Measurements from ENCODE around the gene OR2H2.

DNA sequence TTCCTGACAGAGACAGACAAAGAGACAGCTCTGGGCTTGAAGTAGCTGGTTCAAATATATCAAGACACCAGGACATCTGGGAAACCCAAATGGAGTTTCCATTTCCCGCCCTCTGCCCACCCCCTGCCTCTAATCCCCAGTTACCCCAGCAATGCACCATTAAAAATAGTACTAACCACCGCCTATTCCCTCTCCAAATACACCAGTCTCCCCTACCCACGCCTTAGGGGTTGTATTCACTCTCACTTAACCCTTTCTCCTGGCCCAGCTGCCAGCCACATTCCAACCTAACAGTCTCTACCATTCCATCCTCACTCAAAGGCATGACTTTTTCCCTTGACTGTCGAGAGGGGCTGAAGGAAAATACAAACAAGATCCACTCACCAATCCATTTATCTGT lies 25.6 kb downstream of the OR2H2 start:
- TF ChIP-seq, protein P1, sequence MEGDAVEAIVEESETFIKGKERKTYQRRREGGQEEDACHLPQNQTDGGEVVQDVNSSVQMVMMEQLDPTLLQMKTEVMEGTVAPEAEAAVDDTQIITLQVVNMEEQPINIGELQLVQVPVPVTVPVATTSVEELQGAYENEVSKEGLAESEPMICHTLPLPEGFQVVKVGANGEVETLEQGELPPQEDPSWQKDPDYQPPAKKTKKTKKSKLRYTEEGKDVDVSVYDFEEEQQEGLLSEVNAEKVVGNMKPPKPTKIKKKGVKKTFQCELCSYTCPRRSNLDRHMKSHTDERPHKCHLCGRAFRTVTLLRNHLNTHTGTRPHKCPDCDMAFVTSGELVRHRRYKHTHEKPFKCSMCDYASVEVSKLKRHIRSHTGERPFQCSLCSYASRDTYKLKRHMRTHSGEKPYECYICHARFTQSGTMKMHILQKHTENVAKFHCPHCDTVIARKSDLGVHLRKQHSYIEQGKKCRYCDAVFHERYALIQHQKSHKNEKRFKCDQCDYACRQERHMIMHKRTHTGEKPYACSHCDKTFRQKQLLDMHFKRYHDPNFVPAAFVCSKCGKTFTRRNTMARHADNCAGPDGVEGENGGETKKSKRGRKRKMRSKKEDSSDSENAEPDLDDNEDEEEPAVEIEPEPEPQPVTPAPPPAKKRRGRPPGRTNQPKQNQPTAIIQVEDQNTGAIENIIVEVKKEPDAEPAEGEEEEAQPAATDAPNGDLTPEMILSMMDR (IDR thresholded peaks at IDR 0.05 in 8 of 11, conservative IDR thresholded peaks at IDR 0.05 in 3 of 11): no peak
- TF ChIP-seq POLR2A (IDR thresholded peaks at IDR 0.05): no peak
- TF ChIP-seq POLR2AphosphoS5 (IDR thresholded peaks at IDR 0.05): no peak

Data from spleen (tissue), 7 donors.